K562 (cell line): Measurements from ENCODE around the gene CCL3. TPM values are rescaled to one million over a fixed set of nuclear protein-coding genes. Genes with fewer than 3 reads are reported as not detected.
A peak's percentile ranks its signal among the peaks of the same experiment; 100 is the strongest.

Source experiments
- ATAC-seq: fragments of 200-7000 bp; cut with Tn5 transposase; 3 replicates; pipeline ENCODE4 v1.9.1; 2020; ENCODE audit warnings: moderate library complexity
- BruUV-seq: library from RNA; stranded (reverse); fragments of 400-500 nt; replicated peaks from 2 replicates; lab custom pipeline; 2021; lab: Mats Ljungman, UMichigan
- CTCF ChIA-PET: fragments of 300-600 bp; formaldehyde crosslinking; extraction: SDS; loops from one replicate; lab custom pipeline; 2021; ENCODE audit warnings: low intra/inter-chr PET ratio; lab: Yijun Ruan, JAX
- POLR2A ChIA-PET: fragments of 300-600, 350-650 bp; sonication (Branson Sonifier 250); formaldehyde crosslinking; extraction: SDS; loops from one replicate; lab custom pipeline; 2021; ENCODE audit warnings: antibody characterized with exemption, inconsistent platforms; lab: Yijun Ruan, JAX
- DNase-seq, 4 experiments: peaks; one replicate each; pipeline versions ENCODE4 v3.0.0 to v3.0.0-alpha.2; 2011 to 2018; ENCODE audit warnings: low spot score in 3 of 4, mixed read lengths in 3 of 4; ENCODE audit errors: extremely low read depth in 1 of 4
- FAIRE-seq: peaks from 2 replicates; lab custom pipeline; 2011; peaks lifted over from hg19 to GRCh38; lab: Jason Lieb, UNC
- H2AFZ ChIP-seq: 2 replicates; pipeline ENCODE4 v1.6.0; 2011; ENCODE audit warnings: low read depth, low read length, control low read depth, inconsistent platforms
- H3K27ac ChIP-seq: fragments of 200-600 bp; 3 replicates; pipeline ENCODE4 v1.8.0; 2011; ENCODE audit warnings: low read depth, mild to moderate bottlenecking, control low read depth, inconsistent platforms, low read length, moderate library complexity, mixed read lengths; ENCODE audit errors: extremely low read depth
- H3K27me3 ChIP-seq, 2 experiments: fragments of 300-600 bp in 1 of 2; 2 replicates in 1 of 2; 3 replicates in 1 of 2; pipeline versions ENCODE4 v1.6.0 to v1.8.0; 2011; ENCODE audit warnings: inconsistent platforms in 2 of 2, low read length in 2 of 2, mild to moderate bottlenecking in 1 of 2, mixed read lengths in 1 of 2, moderate library complexity in 1 of 2; ENCODE audit not compliant: control insufficient read depth in 2 of 2, insufficient read depth in 2 of 2
- H3K36me3 ChIP-seq: fragments of 300-600 bp; 3 replicates; pipeline ENCODE4 v1.8.0; 2011; ENCODE audit warnings: mild to moderate bottlenecking, low read length, inconsistent platforms; ENCODE audit not compliant: control insufficient read depth, insufficient read depth
- H3K4me1 ChIP-seq, 2 experiments: fragments of 200-600 bp in 1 of 2; replicated peaks in 1 of 2; 2 replicates in 1 of 2; 3 replicates in 1 of 2; pipeline versions ENCODE4 v1.5.1 to v1.8.0; 2011; ENCODE audit warnings: inconsistent platforms in 2 of 2, low read length in 2 of 2, mild to moderate bottlenecking in 1 of 2, mixed read lengths in 1 of 2, moderate library complexity in 1 of 2; ENCODE audit not compliant: control insufficient read depth in 2 of 2, insufficient read depth in 2 of 2
- H3K4me2 ChIP-seq: 2 replicates; pipeline ENCODE4 v1.6.1; 2011; ENCODE audit warnings: low read length, control low read depth, inconsistent platforms, mixed read lengths; ENCODE audit not compliant: insufficient read depth
- H3K4me3 ChIP-seq: fragments of 200-600 bp; sonication (generic), shearing (Covaris generic); 2 replicates; pipeline ENCODE4 v1.5.1; 2016; ENCODE audit warnings: control low read depth, inconsistent platforms
- H3K79me2 ChIP-seq: fragments of 200-600 bp; 3 replicates; pipeline ENCODE4 v1.8.0; 2011; ENCODE audit warnings: low read length, inconsistent platforms; ENCODE audit not compliant: control insufficient read depth, insufficient read depth
- H3K9ac ChIP-seq, 2 experiments: 2 replicates each; pipeline versions ENCODE4 v1.6.0 to v1.6.1; 2011; ENCODE audit warnings: low read depth in 2 of 2, low read length in 2 of 2, control low read depth in 1 of 2, inconsistent platforms in 1 of 2, mild to moderate bottlenecking in 1 of 2, mixed read lengths in 1 of 2; ENCODE audit not compliant: insufficient read depth in 1 of 2
- H3K9me1 ChIP-seq: one replicate; pipeline ENCODE4 v1.6.0; 2011; ENCODE audit warnings: inconsistent platforms, mild to moderate bottlenecking, low read length, moderate library complexity; ENCODE audit not compliant: control insufficient read depth, insufficient read depth
- H3K9me3 ChIP-seq: replicated peaks from 2 replicates; pipeline ENCODE4 v1.5.1; 2011; ENCODE audit warnings: low read depth, low read length, inconsistent platforms; ENCODE audit not compliant: control insufficient read depth, insufficient read depth
- H4K20me1 ChIP-seq: replicated peaks from 2 replicates; pipeline ENCODE4 v1.6.1; 2011; ENCODE audit warnings: low read length, inconsistent platforms, mixed read lengths; ENCODE audit not compliant: control insufficient read depth, insufficient read depth
- RBM15 ChIP-seq: fragments of 200-400 bp; formaldehyde crosslinking; IDR thresholded peaks from 2 replicates; pipeline ENCODE4 v1.6.1; 2018; ENCODE audit warnings: mild to moderate bottlenecking, low read length, moderate library complexity; ENCODE audit not compliant: insufficient read depth
- TEAD4 ChIP-seq, 2 experiments: sonication (generic) in 1 of 2; formaldehyde crosslinking in 1 of 2; IDR thresholded peaks; 2 replicates each; pipeline versions ENCODE4 v1.6.1 to v1.8.0; 2012 to 2022; ENCODE audit warnings: borderline replicate concordance in 1 of 2, inconsistent platforms in 1 of 2, low read length in 1 of 2, mild to moderate bottlenecking in 1 of 2, missing genetic modification reagents in 1 of 2
- YY1 ChIP-seq, 3 experiments: IDR thresholded peaks; 2 replicates each; pipeline ENCODE4 v1.6.1; 2011; ENCODE audit warnings: low read length in 2 of 3, mild to moderate bottlenecking in 2 of 3, moderate library complexity in 2 of 3, borderline replicate concordance in 1 of 3, control low read depth in 1 of 3, low read depth in 1 of 3; ENCODE audit not compliant: insufficient read depth in 3 of 3, insufficient replicate concordance in 2 of 3, control insufficient read depth in 1 of 3, insufficient read length in 1 of 3; ENCODE audit errors: extremely low read depth in 1 of 3
- ZC3H11A ChIP-seq: IDR thresholded peaks from 2 replicates; pipeline ENCODE4 v1.6.1; 2012; ENCODE audit warnings: low read depth, low read length, improper control_type of control experiment
- WGBS: fragments of 100-300 bp; shearing (Covaris generic); methylation state at CpG from one replicate; pipeline ENCODE4 v1.1.6; 2016; ENCODE audit warnings: low coverage, mixed read lengths; ENCODE audit not compliant: insufficient coverage; ENCODE audit errors: missing lambda C conversion rate; 5-methylcytosine and 5-hydroxymethylcytosine counted together
- in situ Hi-C: fragments of 300-500 bp; cut with MboI; formaldehyde crosslinking; loops from 4 replicates; pipeline ENCODE4 v1.15.0; 2018; ENCODE audit warnings: inconsistent platforms, mixed read lengths
- intact Hi-C: fragments of 100-400 bp; cut with micrococcal nuclease; formaldehyde crosslinking; loops from 2 replicates; pipeline ENCODE4 v1.14.2; 2022
- polyA plus RNA-seq, 8 experiments: library from polyadenylated mRNA; depleted of rRNA in 4 of 8; stranded (reverse) in 5 of 8; unstranded in 3 of 8; fragments of >200 nt; fragmentation: Nextera tagmentation in 2 of 8; fragmentation: Illumina TruSeq in 1 of 8; extraction: Ambion mirVana in 2 of 8; extraction: Trizol in 1 of 8; gene quantifications; 2 replicates each; pipeline versions ENCODE4 v1.2.1 to v1.2.3, GENCODE V29; 2011 to 2014; ENCODE audit warnings: inconsistent platforms in 1 of 8, missing spikeins in 1 of 8
- total RNA-seq, 7 experiments: library from RNA; depleted of rRNA in 6 of 7; stranded (reverse); fragments of >200 nt in 6 of 7; fragmentation: Illumina TruSeq in 2 of 7; extraction: Trizol in 2 of 7; gene quantifications; 2 replicates each; pipeline versions ENCODE4 v1.2.1 to v1.2.3, GENCODE V29; 2011 to 2021; ENCODE audit warnings: low replicate concordance in 1 of 7

The CCL3 gene
- total and polyA plus RNA-seq, 9 of the 15 experiments (the other 6 are each of a cell fraction or from before 2014, with no cell fraction given) = 0.58 TPM; not detected in 8

DNA sequence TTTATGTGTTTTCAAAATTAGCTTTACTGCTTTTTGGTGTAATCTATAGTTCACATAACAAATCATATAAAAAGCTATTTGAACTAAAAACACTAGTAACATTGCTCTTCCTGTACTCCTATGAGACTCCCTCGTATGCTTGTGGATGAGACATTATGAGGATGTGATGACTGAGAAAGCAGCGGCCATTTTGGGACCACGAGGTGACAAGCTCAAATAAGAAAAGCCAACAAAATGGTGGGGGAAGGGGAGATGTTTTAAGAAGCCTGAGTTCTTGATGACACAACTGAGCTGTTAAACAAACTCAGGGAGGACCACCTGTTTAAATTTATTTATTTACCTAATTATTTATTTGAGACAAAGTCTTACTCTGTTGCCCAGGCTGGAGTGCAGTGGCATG is 21.4 kb downstream of the CCL3 start:
- no peak overlapping the region for H3K27ac ChIP-seq
- DNase-seq = peak in 1 of 4 experiments; percentile 6
- no peak overlapping the region for H3K9ac ChIP-seq
- H3K4me3 ChIP-seq = no peak overlapping the region
- POLR2A ChIA-PET = interaction anchor here (1.6 kb wide), 1 partner anchor 23 kb away, joined by 4 read pairs; no protein-coding TSS in a partner anchor
- H3K79me2 ChIP-seq = no peaks in the 10 kb centered on the region
- 2% methylated on average over 3 of the region's 3 CpGs for WGBS
- H3K9me1 ChIP-seq = no peaks in the 10 kb centered on the region
- H3K9me3 ChIP-seq = no peaks in the 10 kb centered on the region
- H2AFZ ChIP-seq = no peak overlapping the region
- peaks cover 0 to 13% of the 10 kb centered on the region in 2 experiments; a peak in 2 of 5 replicates for H3K27me3 ChIP-seq
- no peaks in the 10 kb centered on the region for H3K36me3 ChIP-seq
- BruUV-seq = no TSS peak
- CTCF ChIA-PET = no interaction called here
- H3K4me2 ChIP-seq = no peak overlapping the region
- no peak for ATAC-seq
- no peaks in the 10 kb centered on the region for H4K20me1 ChIP-seq
- TF ChIP-seq YY1 (IDR thresholded peaks at IDR 0.05; ENCODE audit: borderline replicate concordance in 1 of 3, control insufficient read depth in 1 of 3, extremely low read depth in 1 of 3, insufficient read depth in 3 of 3, insufficient read length in 1 of 3, insufficient replicate concordance in 2 of 3, low read depth in 1 of 3, low read length in 2 of 3) (peak; percentile 24 to 92 (median 48)), ZC3H11A (0 out of 2 replicates have a peak, but pooled peaks have one; percentile 37), TEAD4 (IDR thresholded peaks at IDR 0.05; ENCODE audit: low read length) (peak; percentile 51; the same call in 1 of the 2 replicates), TEAD4 (CRISPR knock-in tag; IDR thresholded peaks at IDR 0.05; ENCODE audit: borderline replicate concordance) (no peak), RBM15 (no peak)
- in situ Hi-C loops (no loop called here), intact Hi-C loops (no loop called here)
- FAIRE-seq = no peak
- no peaks in the 10 kb centered on the region; a peak in 1 of 5 replicates for H3K4me1 ChIP-seq
